HS-27A (cell line): ENCODE measurements around the gene ARHGEF25.
"Not testable (repeated sequence)": the region's sequence is repeated elsewhere in the genome, so short reads cannot be mapped to it uniquely, and the experiment has no call there.

Experiments
- DNase-seq: peaks from one replicate; pipeline ENCODE4 v3.0.0-alpha.2; 2012; ENCODE audit warnings: low read depth, missing footprints

Gene ARHGEF25

GRCh38 chr12:57622293-57623245, 11.3 kb downstream of the ARHGEF25 start:
- no peak for DNase-seq

- DNase-seq = no peak
Measured at GRCh38 chr12:57623385-57623784, 12.2 kb downstream of the ARHGEF25 start.

- DNase-seq = no peak
Measured at GRCh38 chr12:57623811-57624390, 12.7 kb downstream of the ARHGEF25 start.

- no peak for DNase-seq
Measured at GRCh38 chr12:57624441-57625220, 13.4 kb downstream of the ARHGEF25 start.

GRCh38 chr12:57625261-57626032, 14.2 kb downstream of the ARHGEF25 start:
- no peak for DNase-seq

GRCh38 chr12:57626111-57626920, 15.1 kb downstream of the ARHGEF25 start:
- DNase-seq = no peak

GRCh38 chr12:57626921-57627445, 15.7 kb downstream of the ARHGEF25 start:
- no peak for DNase-seq

- no peak for DNase-seq
Measured at GRCh38 chr12:57627501-57628279, 16.5 kb downstream of the ARHGEF25 start.

- no peak for DNase-seq
Measured at GRCh38 chr12:57628280-57629191, 17.3 kb downstream of the ARHGEF25 start.

- DNase-seq = no peak
Measured at GRCh38 chr12:57629897-57630471, 18.7 kb downstream of the ARHGEF25 start.

- no peak for DNase-seq
Measured at GRCh38 chr12:57630891-57631433, 19.7 kb downstream of the ARHGEF25 start.

- no peak for DNase-seq
Measured at GRCh38 chr12:57631566-57632072, 20.4 kb downstream of the ARHGEF25 start.

GRCh38 chr12:57632073-57632957, 21.1 kb downstream of the ARHGEF25 start:
- no peak for DNase-seq

GRCh38 chr12:57632958-57633840, 22.0 kb downstream of the ARHGEF25 start, which contains the start of gene B4GALNT1:
TSS of gene B4GALNT1 (minus strand) at chr12:57633201. CDS start at chr12:57632132, 1,069 bp downstream.
- no peak for DNase-seq

- not testable (repeated sequence) for DNase-seq
Measured at GRCh38 chr12:57636731-57637130, 25.5 kb downstream of the ARHGEF25 start.

- DNase-seq = no peak
Measured at GRCh38 chr12:57637364-57637763, 26.1 kb downstream of the ARHGEF25 start.
